Measurements from ENCODE around the gene RDM1.

- TF ChIP-seq HDGF (IDR thresholded peaks at IDR 0.05; ENCODE audit: borderline replicate concordance) (no peak), PKNOX1 (IDR thresholded peaks at IDR 0.05) (no peak), L3MBTL2 (conservative IDR thresholded peaks at IDR 0.05) (no peak), FOXM1 (IDR thresholded peaks at IDR 0.05; ENCODE audit: borderline replicate concordance) (no peak), ZNF384 (IDR thresholded peaks at IDR 0.05) (no peak)
Observed at GRCh38 chr17:35953720-35954119, 23.1 kb upstream of the RDM1 start.
